Measurements from ENCODE around the gene TFR2. TPM values are rescaled to one million over a fixed set of nuclear protein-coding genes. Genes with fewer than 3 reads are reported as not detected.

The TFR2 gene
- total and polyA plus RNA-seq, 2 experiments from 2014 or later = 3.7 to 4.2 TPM

DNA sequence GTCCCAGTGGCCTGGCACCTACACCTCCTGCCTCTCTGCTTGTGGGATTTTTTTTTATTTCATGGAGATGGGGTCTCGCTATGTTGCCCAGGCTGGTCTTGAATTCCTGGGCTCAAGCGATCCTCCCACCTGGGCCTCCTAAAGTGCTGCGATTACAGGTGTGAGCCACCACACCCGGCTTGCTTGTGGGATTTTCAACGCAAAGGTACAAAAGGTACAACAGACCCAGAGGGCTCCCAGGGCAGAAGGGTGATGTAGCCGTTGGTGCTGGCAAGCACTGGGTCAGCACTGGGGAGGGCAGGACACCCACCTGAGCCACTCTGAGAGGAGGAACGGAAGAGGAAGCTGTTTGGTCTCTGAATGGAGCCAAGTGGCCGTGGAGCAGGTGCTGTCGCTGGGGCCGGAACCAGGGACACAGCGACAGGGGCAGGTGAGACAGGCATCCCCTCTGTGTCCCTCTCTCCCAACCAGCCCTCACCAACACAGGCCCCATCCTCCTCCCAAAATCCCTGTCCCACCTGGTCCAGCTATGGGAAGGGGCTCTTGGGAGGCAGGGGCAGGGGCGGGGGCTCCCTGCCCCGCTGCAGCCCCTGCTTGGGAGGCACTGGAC, 64.9 kb downstream of the TFR2 start (continued):
- no peak for TF ChIP-seq CTCF (conservative IDR thresholded peaks at IDR 0.05; ENCODE audit: low read depth in 2 of 2)
- no peak for TF ChIP-seq POLR2AphosphoS5 (IDR thresholded peaks at IDR 0.05; ENCODE audit: low read depth)
- no peak for TF ChIP-seq STAT1 (IDR thresholded peaks at IDR 0.05; ENCODE audit: unreplicated experiment)
- TF ChIP-seq JUNB (IDR thresholded peaks at IDR 0.05; ENCODE audit: unreplicated experiment) = no peak
- no peak for TF ChIP-seq ZNF114 (CRISPR knock-in tag; IDR thresholded peaks at IDR 0.05)
- TF ChIP-seq CREB1 (CRISPR knock-in tag; IDR thresholded peaks at IDR 0.05; ENCODE audit: low read depth) = no peak
- TF ChIP-seq, protein P1, sequence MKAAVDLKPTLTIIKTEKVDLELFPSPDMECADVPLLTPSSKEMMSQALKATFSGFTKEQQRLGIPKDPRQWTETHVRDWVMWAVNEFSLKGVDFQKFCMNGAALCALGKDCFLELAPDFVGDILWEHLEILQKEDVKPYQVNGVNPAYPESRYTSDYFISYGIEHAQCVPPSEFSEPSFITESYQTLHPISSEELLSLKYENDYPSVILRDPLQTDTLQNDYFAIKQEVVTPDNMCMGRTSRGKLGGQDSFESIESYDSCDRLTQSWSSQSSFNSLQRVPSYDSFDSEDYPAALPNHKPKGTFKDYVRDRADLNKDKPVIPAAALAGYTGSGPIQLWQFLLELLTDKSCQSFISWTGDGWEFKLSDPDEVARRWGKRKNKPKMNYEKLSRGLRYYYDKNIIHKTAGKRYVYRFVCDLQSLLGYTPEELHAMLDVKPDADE (IDR thresholded peaks at IDR 0.05) = no peak

- no peaks in the 10 kb centered on the region for H4K20me1 ChIP-seq (replicated peaks; ENCODE audit: insufficient read depth)
- H3K36me3 ChIP-seq (ENCODE audit: insufficient read depth) = peaks cover 5% of the 10 kb centered on the region; the same call in 1 of the 2 replicates
- no peaks in the 10 kb centered on the region for H3K9me2 ChIP-seq (ENCODE audit: insufficient read depth)
- peaks cover 12% of the 10 kb centered on the region for H3K36me3 Mint-ChIP-seq (ENCODE audit: low read depth)
- H3K27me3 ChIP-seq (ENCODE audit: insufficient read depth) = peaks cover under 1% of the 10 kb centered on the region; the same call in 1 of the 2 replicates
- no peak for DNase-seq (ENCODE audit: low spot score)
- no peak overlapping the region for H3K27ac Mint-ChIP-seq
- no peak overlapping the region for H3K27ac ChIP-seq (ENCODE audit: low read depth)
- no peaks in the 10 kb centered on the region for H3K9me3 Mint-ChIP-seq
- H3K4me3 Mint-ChIP-seq = no peak overlapping the region
- H3K4me2 ChIP-seq = no peak overlapping the region
- peaks cover 20% of the 10 kb centered on the region for H3K27me3 Mint-ChIP-seq (ENCODE audit: insufficient read depth, low read depth, poor library complexity)
- no peak for ATAC-seq
- H3K4me1 ChIP-seq (ENCODE audit: insufficient read depth) = peaks cover 19% of the 10 kb centered on the region
- H3K4me1 Mint-ChIP-seq = peaks cover 16% of the 10 kb centered on the region
- no peak overlapping the region for H2AFZ ChIP-seq
- peaks cover 5% of the 10 kb centered on the region; the same call in 1 of the 2 replicates for H3F3A ChIP-seq (replicated peaks; ENCODE audit: low read depth)
- H3K79me2 ChIP-seq (replicated peaks; ENCODE audit: insufficient read depth) = no peaks in the 10 kb centered on the region
- H3K4me3 ChIP-seq = no peak overlapping the region
- no peak for TF ChIP-seq ZNF114 (CRISPR knock-in tag; IDR thresholded peaks at IDR 0.05)
- TF ChIP-seq ZNF331 (CRISPR knock-in tag; IDR thresholded peaks at IDR 0.05; ENCODE audit: low read depth) = no peak
- TF ChIP-seq JUNB (IDR thresholded peaks at IDR 0.05; ENCODE audit: unreplicated experiment) = no peak
- TF ChIP-seq ZNF462 (CRISPR knock-in tag; IDR thresholded peaks at IDR 0.05) = no peak
- no peak for TF ChIP-seq EZH2 (IDR thresholded peaks at IDR 0.05; ENCODE audit: low read depth, unreplicated experiment)
- TF ChIP-seq EZH2phosphoT487 (IDR thresholded peaks at IDR 0.05; ENCODE audit: unreplicated experiment) = no peak
- TF ChIP-seq POLR2AphosphoS5 (IDR thresholded peaks at IDR 0.05; ENCODE audit: low read depth) = no peak
- TF ChIP-seq NANOG (IDR thresholded peaks at IDR 0.05; ENCODE audit: borderline replicate concordance) = no peak
- no peak for TF ChIP-seq STAT1 (IDR thresholded peaks at IDR 0.05; ENCODE audit: unreplicated experiment)
- TF ChIP-seq, protein P1 (IDR thresholded peaks at IDR 0.05) = no peak
Observed at GRCh38 chr7:100575746-100576383, 65.5 kb downstream of the TFR2 start.

Measured in GM23338 (cell line).